ENCODE measurements around the gene NAXE. TPM values are rescaled to one million over a fixed set of nuclear protein-coding genes. Genes with fewer than 3 reads are reported as not detected.

Gene NAXE
- total and polyA plus RNA-seq, 2 of the 13 experiments (the other 11 are each of a cell fraction or from before 2014, with no cell fraction given): 39.4 to 59.4 TPM

DNA sequence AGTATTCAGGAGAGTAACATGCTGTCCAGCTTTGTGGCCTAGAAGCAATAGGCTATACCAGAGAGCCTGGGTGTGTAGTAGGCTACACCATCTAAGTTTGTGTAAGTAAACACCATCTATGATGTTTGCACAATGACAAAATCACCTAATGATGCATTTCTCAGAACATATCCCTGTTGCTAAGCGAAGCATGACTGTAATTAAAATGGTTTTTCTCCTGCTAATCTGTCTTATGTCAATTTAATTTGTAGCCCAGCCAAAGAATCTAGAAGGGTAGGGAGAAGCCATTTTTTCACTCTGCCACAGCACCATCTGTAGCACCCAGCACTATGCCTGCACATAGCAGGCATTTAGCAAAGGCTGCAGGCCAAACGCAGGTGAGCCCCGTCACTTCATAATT, 14.0 kb upstream of the NAXE start:
- no peak for DNase-seq (ENCODE audit: low spot score)
- ATAC-seq: no peak
- Histone ChIP-seq H2AFZ (ENCODE audit: low read length) (no peak overlapping the region), H3K4me1 (ENCODE audit: insufficient read depth, low read length) (peaks cover 20% of the 10 kb centered on the region), H3K79me2 (ENCODE audit: insufficient read depth, low read length) (no peaks in the 10 kb centered on the region), H3K9me3 (ENCODE audit: low read length) (no peaks in the 10 kb centered on the region), H3K27ac (ENCODE audit: extremely low read length, insufficient read depth, low read length) (no peak overlapping the region), H3K9ac (ENCODE audit: insufficient read depth, low read depth, low read length) (no peak overlapping the region), H4K20me1 (ENCODE audit: insufficient read depth, low read length) (no peaks in the 10 kb centered on the region), H3K36me3 (replicated peaks in 1 of 2; ENCODE audit: control insufficient read depth in 1 of 2, insufficient read depth in 2 of 2, low read length in 2 of 2) (no peaks in the 10 kb centered on the region), H3K4me2 (ENCODE audit: low read depth, low read length) (no peak overlapping the region), H3K4me3 (replicated peaks in 1 of 3; ENCODE audit: insufficient read depth in 1 of 3, low read depth in 2 of 3, low read length in 3 of 3) (no peak overlapping the region), H3K27me3 (ENCODE audit: control insufficient read depth in 1 of 2, insufficient read depth in 2 of 2, low read length in 2 of 2) (peaks cover 6 to 41% of the 10 kb centered on the region in 2 experiments; a peak in 4 of 5 replicates)
- POLR2A ChIA-PET: no interaction called here
- in situ Hi-C loops (cut with HindIII; ENCODE audit: extremely low pct_ligation_motif_present, low pct_unique_long_range_greater_than_20kb): no loop called here
- 41% methylated on average over 3 of the region's 3 CpGs for WGBS (ENCODE audit: low lambda C conversion rate)
- TF ChIP-seq ZNF180 (CRISPR knock-in tag; IDR thresholded peaks at IDR 0.05; ENCODE audit: borderline replicate concordance, low read depth): no peak
- TF ChIP-seq TBL1XR1 (IDR thresholded peaks at IDR 0.05; ENCODE audit: borderline replicate concordance, low read length, partially characterized antibody): no peak
- no peak for TF ChIP-seq ZNF703 (CRISPR knock-in tag; IDR thresholded peaks at IDR 0.05; ENCODE audit: borderline replicate concordance)
- TF ChIP-seq NCOA5 (CRISPR knock-in tag; IDR thresholded peaks at IDR 0.05): no peak
- no peak for TF ChIP-seq NFATC3 (CRISPR knock-in tag; IDR thresholded peaks at IDR 0.05)
- intact Hi-C loops (cut with micrococcal nuclease; ENCODE audit: unreplicated experiment): no loop called here
- no TSS peak for BruUV-seq (replicated peaks)
- CTCF ChIA-PET (ENCODE audit: low intra/inter-chr PET ratio, low total read pairs): no interaction called here
- FAIRE-seq: no peak

DNA sequence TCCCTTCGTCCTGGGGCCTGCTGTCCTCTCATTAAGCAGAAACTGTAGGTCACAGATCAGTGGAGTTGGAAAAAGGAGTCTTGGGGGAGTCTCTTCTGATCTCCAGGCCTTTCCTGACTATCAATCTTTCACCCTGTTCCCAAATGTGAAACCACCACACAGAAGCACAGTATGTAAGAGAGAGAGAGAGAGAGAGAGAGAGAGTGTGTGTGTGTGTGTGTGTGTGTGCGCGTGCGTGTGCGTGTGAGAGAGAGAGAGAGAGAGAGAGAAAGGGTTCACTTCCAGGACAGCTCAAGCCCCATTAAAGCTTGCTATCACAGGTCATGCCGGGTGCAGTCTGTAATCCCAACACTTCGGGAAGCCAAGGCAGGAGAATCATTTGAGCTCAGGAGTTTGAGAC, 13.5 kb upstream of the NAXE start:
- WGBS (ENCODE audit: low lambda C conversion rate): 10% methylated on average over 7 of the region's 7 CpGs
- Histone ChIP-seq H3K4me3 (replicated peaks in 1 of 3; ENCODE audit: insufficient read depth in 1 of 3, low read depth in 2 of 3, low read length in 3 of 3) (no peak overlapping the region), H3K9ac (ENCODE audit: insufficient read depth, low read depth, low read length) (no peak overlapping the region), H3K27ac (ENCODE audit: extremely low read length, insufficient read depth, low read length) (no peak overlapping the region), H3K36me3 (replicated peaks in 1 of 2; ENCODE audit: control insufficient read depth in 1 of 2, insufficient read depth in 2 of 2, low read length in 2 of 2) (no peaks in the 10 kb centered on the region), H3K79me2 (ENCODE audit: insufficient read depth, low read length) (no peaks in the 10 kb centered on the region), H3K4me1 (ENCODE audit: insufficient read depth, low read length) (peaks cover 18% of the 10 kb centered on the region), H4K20me1 (ENCODE audit: insufficient read depth, low read length) (no peaks in the 10 kb centered on the region), H3K9me3 (ENCODE audit: low read length) (no peaks in the 10 kb centered on the region), H3K4me2 (ENCODE audit: low read depth, low read length) (0 out of 2 replicates have a peak overlapping the region, but pooled peaks have one; percentile 1), H2AFZ (ENCODE audit: low read length) (no peak overlapping the region), H3K27me3 (ENCODE audit: control insufficient read depth in 1 of 2, insufficient read depth in 2 of 2, low read length in 2 of 2) (peaks cover 6 to 38% of the 10 kb centered on the region in 2 experiments; a peak in 4 of 5 replicates)
- TF ChIP-seq, protein P1, sequence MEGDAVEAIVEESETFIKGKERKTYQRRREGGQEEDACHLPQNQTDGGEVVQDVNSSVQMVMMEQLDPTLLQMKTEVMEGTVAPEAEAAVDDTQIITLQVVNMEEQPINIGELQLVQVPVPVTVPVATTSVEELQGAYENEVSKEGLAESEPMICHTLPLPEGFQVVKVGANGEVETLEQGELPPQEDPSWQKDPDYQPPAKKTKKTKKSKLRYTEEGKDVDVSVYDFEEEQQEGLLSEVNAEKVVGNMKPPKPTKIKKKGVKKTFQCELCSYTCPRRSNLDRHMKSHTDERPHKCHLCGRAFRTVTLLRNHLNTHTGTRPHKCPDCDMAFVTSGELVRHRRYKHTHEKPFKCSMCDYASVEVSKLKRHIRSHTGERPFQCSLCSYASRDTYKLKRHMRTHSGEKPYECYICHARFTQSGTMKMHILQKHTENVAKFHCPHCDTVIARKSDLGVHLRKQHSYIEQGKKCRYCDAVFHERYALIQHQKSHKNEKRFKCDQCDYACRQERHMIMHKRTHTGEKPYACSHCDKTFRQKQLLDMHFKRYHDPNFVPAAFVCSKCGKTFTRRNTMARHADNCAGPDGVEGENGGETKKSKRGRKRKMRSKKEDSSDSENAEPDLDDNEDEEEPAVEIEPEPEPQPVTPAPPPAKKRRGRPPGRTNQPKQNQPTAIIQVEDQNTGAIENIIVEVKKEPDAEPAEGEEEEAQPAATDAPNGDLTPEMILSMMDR (CRISPR knock-in tag; IDR thresholded peaks at IDR 0.05): no peak
- in situ Hi-C loops (cut with HindIII; ENCODE audit: extremely low pct_ligation_motif_present, low pct_unique_long_range_greater_than_20kb) (no loop called here), intact Hi-C loops (cut with micrococcal nuclease; ENCODE audit: unreplicated experiment) (no loop called here)
- no peak for DNase-seq (ENCODE audit: low spot score)
- no peak for FAIRE-seq
- no peak for ATAC-seq
- BruUV-seq (replicated peaks): no TSS peak
- ChIA-PET CTCF (ENCODE audit: low intra/inter-chr PET ratio, low total read pairs) (no interaction called here), POLR2A (no interaction called here)

Measured in HepG2 (cell line).